Activated naive CD8-positive, alpha-beta T cell (primary cell): ENCODE data around the gene FAM237B.

Experiments used
- H3K27ac Mint-ChIP-seq: one replicate; pipeline ENCODE4 v1.8.0; 2021; ENCODE audit warnings: mixed read lengths
- H3K27me3 Mint-ChIP-seq: one replicate; pipeline ENCODE4 v1.8.0; 2021; ENCODE audit warnings: mixed read lengths
- H3K36me3 Mint-ChIP-seq: one replicate; pipeline ENCODE4 v1.8.0; 2021; ENCODE audit warnings: mixed read lengths
- H3K4me1 Mint-ChIP-seq: one replicate; pipeline ENCODE4 v1.8.0; 2021; ENCODE audit warnings: low read depth, mixed read lengths
- H3K4me3 Mint-ChIP-seq: one replicate; pipeline ENCODE4 v1.8.0; 2021; ENCODE audit warnings: mild to moderate bottlenecking, mixed read lengths
- H3K9me3 Mint-ChIP-seq: one replicate; pipeline ENCODE4 v1.8.0; 2021; ENCODE audit warnings: low read depth, mixed read lengths

Gene FAM237B

DNA sequence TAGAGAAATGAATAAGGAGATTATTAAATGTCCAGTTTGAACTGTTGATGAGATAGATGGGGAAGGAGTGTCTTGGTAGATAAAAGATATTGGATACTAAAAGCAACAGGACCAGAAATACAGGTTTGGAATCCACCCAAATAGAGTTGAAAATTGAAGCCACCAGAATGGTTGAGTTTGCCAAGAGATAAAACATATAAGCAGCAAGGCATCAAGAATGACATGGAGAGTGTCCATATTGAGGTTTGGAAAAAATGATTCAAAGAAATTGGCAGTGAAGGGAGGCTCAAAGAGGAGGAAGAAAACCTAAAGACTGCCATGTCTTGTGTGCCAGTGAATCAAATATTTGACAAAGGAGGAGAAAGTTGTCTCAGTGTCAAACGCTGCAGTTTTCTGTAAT lies 51.9 kb downstream of the FAM237B start:
- no peak overlapping the region for H3K27ac Mint-ChIP-seq
- no peaks in the 10 kb centered on the region for H3K4me1 Mint-ChIP-seq
- peaks cover 10% of the 10 kb centered on the region for H3K27me3 Mint-ChIP-seq
- H3K4me3 Mint-ChIP-seq: no peak overlapping the region
- no peaks in the 10 kb centered on the region for H3K36me3 Mint-ChIP-seq
- H3K9me3 Mint-ChIP-seq: no peaks in the 10 kb centered on the region

GRCh38 chr7:90267263-90267858 lies 53.7 kb downstream of the FAM237B start:
- H3K9me3 Mint-ChIP-seq: no peaks in the 10 kb centered on the region
- H3K4me3 Mint-ChIP-seq: no peak overlapping the region
- H3K27me3 Mint-ChIP-seq: peaks cover 10% of the 10 kb centered on the region
- no peaks in the 10 kb centered on the region for H3K4me1 Mint-ChIP-seq
- H3K27ac Mint-ChIP-seq: no peak overlapping the region
- no peaks in the 10 kb centered on the region for H3K36me3 Mint-ChIP-seq

DNA sequence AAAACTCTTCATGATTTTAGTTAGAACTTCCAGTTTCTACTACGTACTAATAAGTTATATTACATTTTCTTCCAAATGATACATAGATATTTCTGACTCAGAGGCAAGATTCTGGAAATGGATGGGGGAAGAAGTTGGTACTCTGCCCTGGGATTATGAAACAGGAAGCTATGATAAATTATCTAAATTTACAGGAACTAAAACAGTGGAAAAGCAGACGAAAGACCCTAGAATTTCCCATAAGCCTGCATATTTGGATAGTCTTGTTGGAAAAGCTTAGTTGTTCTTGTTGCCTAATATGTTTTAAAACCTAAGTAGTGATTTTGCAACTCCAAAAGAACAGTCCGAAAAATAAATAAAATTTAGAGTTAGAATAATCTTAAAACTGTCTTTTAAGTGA lies 54.3 kb downstream of the FAM237B start:
- H3K9me3 Mint-ChIP-seq: no peaks in the 10 kb centered on the region
- H3K4me3 Mint-ChIP-seq: no peak overlapping the region
- H3K4me1 Mint-ChIP-seq: no peaks in the 10 kb centered on the region
- no peaks in the 10 kb centered on the region for H3K36me3 Mint-ChIP-seq
- H3K27ac Mint-ChIP-seq: no peak overlapping the region
- peaks cover 10% of the 10 kb centered on the region for H3K27me3 Mint-ChIP-seq
